Trophoblast cell (in vitro differentiated cells and primary cell): ENCODE data around the gene RNF113B.

ENCODE experiments used
- DNase-seq, 2 donors: peaks; one replicate each; pipeline ENCODE4 v3.0.0-alpha.2; 2016
- H2AFZ ChIP-seq: 2 replicates; pipeline ENCODE4 v1.6.1; 2013; ENCODE audit warnings: low read length, moderate library complexity, mild to moderate bottlenecking; ENCODE audit not compliant: insufficient read depth, poor library complexity
- H2AK5ac ChIP-seq: 2 replicates; pipeline ENCODE4 v1.6.1; 2013; ENCODE audit warnings: mild to moderate bottlenecking, low read length
- H2BK120ac ChIP-seq: 2 replicates; pipeline ENCODE4 v1.6.1; 2013; ENCODE audit warnings: low read length, mild to moderate bottlenecking, moderate library complexity; ENCODE audit not compliant: insufficient read depth, poor library complexity
- H2BK12ac ChIP-seq: 2 replicates; pipeline ENCODE4 v1.6.1; 2013; ENCODE audit warnings: mild to moderate bottlenecking, low read length, moderate library complexity
- H2BK5ac ChIP-seq: 2 replicates; pipeline ENCODE4 v1.6.1; 2013; ENCODE audit warnings: low read length, low read depth, moderate library complexity, mild to moderate bottlenecking; ENCODE audit not compliant: poor library complexity
- H3K14ac ChIP-seq: 2 replicates; pipeline ENCODE4 v1.6.1; 2013; ENCODE audit warnings: mild to moderate bottlenecking, low read length
- H3K18ac ChIP-seq: 2 replicates; pipeline ENCODE4 v1.6.1; 2013; ENCODE audit warnings: mild to moderate bottlenecking, low read length
- H3K23ac ChIP-seq: 2 replicates; pipeline ENCODE4 v1.6.1; 2013; ENCODE audit warnings: low read length
- H3K27ac ChIP-seq: 2 replicates; pipeline ENCODE4 v1.5.1; 2013; ENCODE audit warnings: low read depth, mild to moderate bottlenecking, inconsistent platforms, low read length, moderate library complexity
- H3K27me3 ChIP-seq: 2 replicates; pipeline ENCODE4 v1.6.1; 2013; ENCODE audit warnings: inconsistent platforms, mild to moderate bottlenecking, low read length, moderate library complexity; ENCODE audit not compliant: insufficient read depth
- H3K36me3 ChIP-seq, 2 experiments: 1 replicate in 1 of 2; 2 replicates in 1 of 2; pipeline ENCODE4 v1.6.1; 2013; ENCODE audit warnings: low read length in 2 of 2, mild to moderate bottlenecking in 2 of 2, moderate library complexity in 1 of 2; ENCODE audit not compliant: insufficient read depth in 2 of 2, control insufficient read depth in 1 of 2
- H3K4ac ChIP-seq: 2 replicates; pipeline ENCODE4 v1.6.1; 2013; ENCODE audit warnings: low read depth, mild to moderate bottlenecking, low read length, moderate library complexity
- H3K4me1 ChIP-seq, 2 experiments: 1 replicate in 1 of 2; 2 replicates in 1 of 2; pipeline ENCODE4 v1.6.1; 2013; ENCODE audit warnings: low read length in 2 of 2, mild to moderate bottlenecking in 2 of 2, moderate library complexity in 1 of 2; ENCODE audit not compliant: insufficient read depth in 2 of 2, control insufficient read depth in 1 of 2
- H3K4me2 ChIP-seq: 2 replicates; pipeline ENCODE4 v1.6.1; 2013; ENCODE audit warnings: inconsistent platforms, mild to moderate bottlenecking, low read length, moderate library complexity
- H3K4me3 ChIP-seq: 2 replicates; pipeline ENCODE4 v1.5.1; 2013; ENCODE audit warnings: mild to moderate bottlenecking, low read depth, low read length, inconsistent platforms
- H3K79me1 ChIP-seq: one replicate; pipeline ENCODE4 v1.6.1; 2013; ENCODE audit warnings: low read length
- H3K79me2 ChIP-seq: 2 replicates; pipeline ENCODE4 v1.6.1; 2013; ENCODE audit warnings: low read length, mild to moderate bottlenecking; ENCODE audit not compliant: control insufficient read depth, insufficient read depth, poor library complexity
- H3K9ac ChIP-seq: 2 replicates; pipeline ENCODE4 v1.6.1; 2013; ENCODE audit warnings: mild to moderate bottlenecking, low read length
- H3K9me3 ChIP-seq: 2 replicates; pipeline ENCODE4 v1.6.1; 2013; ENCODE audit warnings: low read depth, mild to moderate bottlenecking, control low read depth, inconsistent platforms, low read length; ENCODE audit not compliant: insufficient read depth
- H4K12ac ChIP-seq: 2 replicates; pipeline ENCODE4 v1.6.1; 2013; ENCODE audit warnings: low read depth, mild to moderate bottlenecking, low read length, moderate library complexity
- H4K8ac ChIP-seq: 2 replicates; pipeline ENCODE4 v1.6.1; 2013; ENCODE audit warnings: low read depth, mild to moderate bottlenecking, low read length, moderate library complexity
- H4K91ac ChIP-seq: one replicate; pipeline ENCODE4 v1.6.1; 2013; ENCODE audit warnings: low read depth, mild to moderate bottlenecking, low read length, moderate library complexity
- WGBS: extraction: QIAGEN DNeasy Blood & Tissue Kit; methylation state at CpG from one replicate; pipeline ENCODE4 v1.1.7; 2013; ENCODE audit warnings: missing lambda C conversion rate; ENCODE audit not compliant: insufficient read length, insufficient coverage; ENCODE audit errors: extremely low coverage; 5-methylcytosine and 5-hydroxymethylcytosine counted together

Gene RNF113B

GRCh38 chr13:98213354-98213753, 36.3 kb upstream of the RNF113B start:
- Histone ChIP-seq H3K4ac (no peak overlapping the region), H2BK12ac (no peak overlapping the region), H3K14ac (no peak overlapping the region), H3K4me3 (no peak overlapping the region), H3K9me3 (peaks cover 2% of the 10 kb centered on the region), H3K18ac (no peak overlapping the region), H4K8ac (no peak overlapping the region), H4K12ac (no peak overlapping the region), H2AK5ac (no peak overlapping the region), H2AFZ (no peak overlapping the region), H4K91ac (no peak overlapping the region), H2BK5ac (no peak overlapping the region), H3K27me3 (no peaks in the 10 kb centered on the region), H3K4me1 (peaks cover 4 to 15% of the 10 kb centered on the region in 2 experiments), H3K27ac (no peak overlapping the region), H3K79me2 (no peaks in the 10 kb centered on the region), H3K23ac (no peak overlapping the region), H3K9ac (no peak overlapping the region), H3K79me1 (no peaks in the 10 kb centered on the region), H3K4me2 (no peak overlapping the region), H2BK120ac (no peak overlapping the region), H3K36me3 (peaks cover 9 to 14% of the 10 kb centered on the region in 2 experiments)
- DNase-seq: no peak
- no CpG with 5 or more reads among the region's 8 CpGs for WGBS

DNA sequence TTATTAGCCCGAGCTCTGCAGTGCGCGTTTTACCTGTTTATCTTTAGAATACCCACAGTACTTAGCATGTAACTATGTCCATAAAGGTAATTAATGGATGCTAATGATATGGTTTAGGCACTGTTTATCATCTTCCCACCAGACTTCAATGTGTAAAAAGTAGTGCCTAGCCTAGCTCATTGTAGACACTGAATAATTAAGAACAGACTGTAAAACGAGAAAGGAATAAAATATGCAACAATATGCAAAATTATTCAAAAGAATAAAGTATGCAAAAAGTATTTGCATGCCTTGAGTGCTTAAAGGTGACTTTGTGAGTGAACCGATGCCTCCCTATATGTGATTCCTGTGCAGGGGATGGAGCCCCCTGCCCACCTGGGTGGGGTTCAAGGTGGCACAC, 35.7 kb upstream of the RNF113B start:
- Histone ChIP-seq H3K79me1 (no peaks in the 10 kb centered on the region), H3K4me2 (no peak overlapping the region), H3K9ac (no peak overlapping the region), H3K4me1 (peaks cover 4 to 15% of the 10 kb centered on the region in 2 experiments), H3K4ac (no peak overlapping the region), H2AFZ (no peak overlapping the region), H2BK120ac (no peak overlapping the region), H3K9me3 (peaks cover 2% of the 10 kb centered on the region), H3K14ac (no peak overlapping the region), H4K8ac (no peak overlapping the region), H4K12ac (no peak overlapping the region), H3K27ac (no peak overlapping the region), H3K18ac (no peak overlapping the region), H3K23ac (no peak overlapping the region), H3K36me3 (peaks cover 8 to 14% of the 10 kb centered on the region in 2 experiments), H2BK5ac (no peak overlapping the region), H3K4me3 (no peak overlapping the region), H2AK5ac (no peak overlapping the region), H3K79me2 (no peaks in the 10 kb centered on the region), H2BK12ac (no peak overlapping the region), H4K91ac (no peak overlapping the region), H3K27me3 (no peaks in the 10 kb centered on the region)
- no CpG with 5 or more reads among the region's 5 CpGs for WGBS
- DNase-seq: no peak

DNA sequence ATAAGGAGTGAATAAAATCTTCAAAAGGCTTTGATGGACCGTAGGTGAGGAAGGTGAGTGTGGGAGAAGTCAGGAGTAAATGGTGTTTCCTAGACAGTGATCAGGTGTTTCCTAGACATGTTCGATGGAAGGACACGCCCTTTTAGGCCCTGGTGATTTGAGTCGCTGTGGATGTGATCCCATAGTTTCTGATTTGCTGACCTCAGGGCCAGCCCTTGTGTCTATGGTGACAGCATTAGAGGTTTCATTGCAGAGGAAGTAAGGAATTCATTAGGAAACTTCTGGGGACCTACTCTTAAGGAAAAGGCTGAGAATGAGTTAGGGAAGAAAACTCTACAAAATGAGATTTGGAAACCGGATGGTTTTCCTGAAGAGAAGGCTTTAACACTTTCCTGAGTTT, 31.5 kb upstream of the RNF113B start:
- Histone ChIP-seq H3K4me3 (no peak overlapping the region), H3K4me2 (no peak overlapping the region), H4K91ac (no peak overlapping the region), H3K27me3 (no peaks in the 10 kb centered on the region), H3K36me3 (peaks cover 3 to 5% of the 10 kb centered on the region in 2 experiments), H3K23ac (no peak overlapping the region), H4K12ac (no peak overlapping the region), H3K4ac (no peak overlapping the region), H3K9ac (no peak overlapping the region), H2AFZ (no peak overlapping the region), H3K4me1 (peaks cover 4 to 11% of the 10 kb centered on the region in 2 experiments), H2AK5ac (no peak overlapping the region), H2BK120ac (no peak overlapping the region), H2BK12ac (no peak overlapping the region), H3K9me3 (peaks cover 4% of the 10 kb centered on the region), H4K8ac (no peak overlapping the region), H2BK5ac (no peak overlapping the region), H3K14ac (no peak overlapping the region), H3K79me1 (no peaks in the 10 kb centered on the region), H3K79me2 (peaks cover 1% of the 10 kb centered on the region), H3K27ac (no peak overlapping the region), H3K18ac (no peak overlapping the region)
- no peak for DNase-seq
- no CpG with 5 or more reads among the region's 5 CpGs for WGBS

DNA sequence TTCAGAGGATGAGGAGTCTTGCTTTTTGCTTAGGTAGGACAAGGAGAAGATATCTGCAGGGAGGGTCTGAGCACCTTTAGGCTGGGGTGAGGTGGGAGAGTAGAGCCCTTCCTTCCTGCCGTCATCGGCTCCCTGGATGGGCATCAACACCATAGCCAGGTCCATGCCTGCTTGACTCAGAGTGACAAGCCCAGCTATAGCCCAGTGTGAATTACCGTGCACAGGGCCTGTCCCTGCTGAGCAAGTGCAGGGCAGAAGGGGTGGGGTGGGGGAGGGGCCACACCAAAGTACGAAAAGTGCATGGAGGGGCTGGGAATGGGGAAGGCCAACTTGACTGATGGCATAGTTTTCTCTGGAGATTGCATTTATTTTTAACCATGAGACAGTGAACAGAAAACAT, 30.3 kb upstream of the RNF113B start:
- Histone ChIP-seq H2BK12ac (no peak overlapping the region), H3K14ac (no peak overlapping the region), H4K91ac (no peak overlapping the region), H2BK120ac (no peak overlapping the region), H3K4ac (no peak overlapping the region), H3K79me2 (peaks cover 1% of the 10 kb centered on the region), H3K23ac (no peak overlapping the region), H3K9ac (no peak overlapping the region), H2BK5ac (no peak overlapping the region), H3K27ac (peak overlapping the region; percentile 6), H3K27me3 (no peaks in the 10 kb centered on the region), H4K8ac (no peak overlapping the region), H2AK5ac (no peak overlapping the region), H4K12ac (no peak overlapping the region), H3K36me3 (no peaks in the 10 kb centered on the region), H3K18ac (no peak overlapping the region), H3K4me1 (peaks cover 4 to 11% of the 10 kb centered on the region in 2 experiments), H3K79me1 (no peaks in the 10 kb centered on the region), H3K9me3 (peaks cover 4% of the 10 kb centered on the region), H3K4me2 (no peak overlapping the region), H3K4me3 (no peak overlapping the region), H2AFZ (no peak overlapping the region)
- WGBS: no CpG with 5 or more reads among the region's 4 CpGs
- no peak for DNase-seq
